GM12872 (cell line): ENCODE results near the gene ITPKB.

Experiments used
- TF ChIP-seq, protein P1 (sequence below): IDR thresholded peaks from 3 replicates; pipeline ENCODE4 v1.5.1; 2011; ENCODE audit warnings: low read depth, mild to moderate bottlenecking, low read length, moderate library complexity; ENCODE audit not compliant: insufficient read depth

Gene ITPKB

DNA sequence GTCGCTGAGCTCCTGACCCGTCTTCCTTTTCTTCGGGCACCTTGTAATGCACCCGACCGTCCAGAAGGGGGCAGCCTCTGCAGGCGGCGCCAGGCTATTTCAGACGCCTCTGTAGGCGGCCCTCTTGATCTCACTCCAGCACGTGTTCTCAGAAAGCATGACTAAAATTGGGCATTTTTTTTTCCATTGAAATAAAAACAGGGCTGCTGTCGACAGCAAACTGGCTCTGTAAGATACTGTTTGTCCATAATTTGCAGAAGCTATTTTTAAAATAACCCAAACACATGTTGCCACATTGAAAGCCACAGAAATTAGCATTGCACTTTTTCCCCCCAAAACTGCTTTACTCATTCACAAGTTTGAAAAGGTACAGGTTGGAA is 112.5 kb downstream of the ITPKB start:
- TF ChIP-seq, protein P1, sequence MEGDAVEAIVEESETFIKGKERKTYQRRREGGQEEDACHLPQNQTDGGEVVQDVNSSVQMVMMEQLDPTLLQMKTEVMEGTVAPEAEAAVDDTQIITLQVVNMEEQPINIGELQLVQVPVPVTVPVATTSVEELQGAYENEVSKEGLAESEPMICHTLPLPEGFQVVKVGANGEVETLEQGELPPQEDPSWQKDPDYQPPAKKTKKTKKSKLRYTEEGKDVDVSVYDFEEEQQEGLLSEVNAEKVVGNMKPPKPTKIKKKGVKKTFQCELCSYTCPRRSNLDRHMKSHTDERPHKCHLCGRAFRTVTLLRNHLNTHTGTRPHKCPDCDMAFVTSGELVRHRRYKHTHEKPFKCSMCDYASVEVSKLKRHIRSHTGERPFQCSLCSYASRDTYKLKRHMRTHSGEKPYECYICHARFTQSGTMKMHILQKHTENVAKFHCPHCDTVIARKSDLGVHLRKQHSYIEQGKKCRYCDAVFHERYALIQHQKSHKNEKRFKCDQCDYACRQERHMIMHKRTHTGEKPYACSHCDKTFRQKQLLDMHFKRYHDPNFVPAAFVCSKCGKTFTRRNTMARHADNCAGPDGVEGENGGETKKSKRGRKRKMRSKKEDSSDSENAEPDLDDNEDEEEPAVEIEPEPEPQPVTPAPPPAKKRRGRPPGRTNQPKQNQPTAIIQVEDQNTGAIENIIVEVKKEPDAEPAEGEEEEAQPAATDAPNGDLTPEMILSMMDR: peak; percentile 96

DNA sequence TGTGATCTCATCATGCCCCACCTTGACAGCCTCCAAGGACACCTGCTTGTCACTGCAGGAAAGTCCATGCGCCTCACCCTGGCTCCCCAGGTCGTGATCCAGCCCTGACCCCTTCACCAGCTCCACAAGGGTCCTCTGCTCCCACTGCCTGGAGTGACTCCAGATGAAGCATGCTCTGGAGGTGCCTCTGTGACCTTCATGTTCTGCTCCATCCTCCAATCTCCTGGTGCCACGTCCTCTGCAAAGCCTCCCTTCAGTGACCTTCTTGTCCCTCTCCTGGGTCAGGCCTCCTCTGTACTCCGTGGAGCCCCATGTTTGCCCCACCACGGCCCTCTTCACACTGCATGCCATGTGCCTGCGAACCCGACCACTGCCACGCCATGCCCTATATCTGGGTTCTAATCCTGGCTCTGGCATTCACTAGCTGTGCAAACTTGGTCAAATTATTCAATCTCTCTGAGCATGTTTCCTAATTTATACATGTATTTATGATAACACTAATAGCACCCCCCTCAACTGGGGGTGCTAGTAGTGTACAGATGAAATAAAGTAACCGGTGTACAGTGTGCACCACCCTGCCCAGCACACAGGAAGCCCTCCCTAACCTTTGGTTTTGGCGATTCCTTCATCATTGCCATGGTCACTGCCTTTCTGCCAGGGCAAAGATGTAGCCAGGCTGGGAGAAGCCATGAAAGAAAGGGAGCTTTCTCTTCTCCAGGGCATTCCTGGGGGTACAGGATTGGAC is 113.1 kb downstream of the ITPKB start:
- TF ChIP-seq, protein P1: no peak

DNA sequence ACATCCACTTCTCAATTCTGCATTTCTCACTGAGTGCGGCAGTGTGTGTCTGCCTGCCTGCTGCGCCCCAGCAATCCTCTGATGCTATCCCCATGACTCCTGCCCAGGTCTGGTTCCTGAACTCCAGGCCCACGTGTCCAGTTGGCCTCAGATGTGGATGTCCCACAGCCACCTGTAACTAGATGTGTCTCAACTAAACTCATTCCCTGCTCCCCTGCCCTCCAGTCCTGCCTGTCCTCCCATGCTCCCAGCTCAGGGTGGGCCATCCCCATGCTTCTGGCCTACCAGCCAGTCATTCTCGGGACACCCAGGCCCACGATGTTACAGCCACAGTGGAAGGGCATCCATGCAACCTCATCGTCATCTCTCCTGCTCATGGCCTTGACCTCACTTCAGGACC is 113.8 kb downstream of the ITPKB start:
- TF ChIP-seq, protein P1: no peak

DNA sequence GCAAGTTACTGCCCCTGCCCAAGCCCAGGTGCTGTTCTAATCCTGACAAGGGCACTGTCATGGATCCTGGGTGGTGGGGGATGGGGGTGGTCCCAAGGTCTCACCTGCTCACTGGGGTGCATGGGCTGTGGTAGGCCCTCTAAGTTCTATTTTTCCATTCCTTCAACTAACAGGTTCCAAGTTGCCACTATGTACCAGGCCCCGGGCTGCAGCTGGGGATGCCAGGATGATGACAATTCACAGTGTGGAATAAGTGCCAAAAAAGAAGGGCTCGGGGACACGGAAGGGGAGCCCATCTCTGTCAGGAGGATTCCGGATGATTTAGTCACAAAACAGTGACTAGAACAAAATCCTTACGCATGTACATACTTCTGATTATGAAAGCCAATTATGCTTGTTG is 114.6 kb downstream of the ITPKB start:
- TF ChIP-seq, protein P1: no peak

DNA sequence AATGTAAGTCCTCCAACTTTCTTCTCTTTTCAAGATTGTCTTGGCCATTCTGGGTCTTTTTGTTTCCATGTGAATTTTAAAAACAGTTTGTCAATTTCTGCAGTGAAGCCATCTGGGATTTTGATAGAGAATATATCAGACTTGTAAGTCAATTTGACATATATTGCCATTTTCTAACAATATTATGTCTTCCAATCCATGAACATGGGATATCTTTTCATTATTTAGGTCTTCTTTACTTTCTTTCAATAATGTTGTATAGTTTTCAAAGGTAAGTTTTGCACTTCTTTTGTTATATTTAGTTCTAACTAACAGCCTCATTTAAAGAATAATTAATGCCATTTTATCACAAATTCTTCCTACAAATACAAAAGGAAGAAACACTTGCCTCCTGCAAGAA is 117.1 kb downstream of the ITPKB start:
- TF ChIP-seq, protein P1: no peak

DNA sequence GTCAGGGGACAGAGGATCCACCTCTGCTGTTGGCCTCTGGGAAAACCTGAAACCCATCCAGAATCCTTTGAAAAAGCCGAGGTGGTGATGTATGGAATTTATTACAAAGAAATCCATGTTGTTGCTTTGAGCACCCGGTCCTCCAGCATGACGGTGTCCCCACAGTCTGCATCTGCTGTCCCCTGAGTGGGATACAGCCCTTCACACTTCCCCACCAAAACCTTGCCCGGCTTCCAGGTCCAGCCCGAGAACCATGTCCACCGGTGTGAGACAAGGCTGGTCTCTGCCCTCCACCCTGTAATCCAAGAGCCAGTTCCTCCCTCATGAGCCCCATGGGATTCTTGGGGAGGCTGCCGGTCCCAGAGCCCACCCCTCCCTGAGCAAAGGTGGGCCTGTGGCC is 120.1 kb downstream of the ITPKB start:
- TF ChIP-seq, protein P1: no peak

DNA sequence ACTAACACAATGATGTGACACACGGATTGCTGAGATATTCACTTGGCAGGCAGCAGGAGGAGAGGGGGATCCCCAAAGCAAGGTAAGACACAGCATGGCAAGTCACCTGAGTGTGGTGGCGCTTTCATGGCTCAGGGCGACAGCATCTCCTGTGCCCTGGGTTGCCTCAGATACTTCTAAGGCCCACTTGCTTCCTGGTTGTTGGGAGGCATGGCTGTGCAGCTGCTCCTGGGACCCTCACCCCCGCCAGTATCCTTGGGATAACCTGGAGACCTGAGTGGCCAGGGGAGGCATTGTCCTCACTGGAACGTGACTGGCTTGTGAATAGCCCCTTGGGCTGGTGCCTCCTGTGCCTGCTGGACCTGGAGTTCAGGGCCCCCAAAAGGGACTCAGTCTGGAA is 120.7 kb downstream of the ITPKB start:
- TF ChIP-seq, protein P1: no peak
